Measurements from ENCODE around the gene TBC1D24.

TBC1D24 gene

GRCh38 chr16:2450975-2451381 is 23.9 kb upstream of the TBC1D24 start:
- DNase-seq, result no peak

DNA sequence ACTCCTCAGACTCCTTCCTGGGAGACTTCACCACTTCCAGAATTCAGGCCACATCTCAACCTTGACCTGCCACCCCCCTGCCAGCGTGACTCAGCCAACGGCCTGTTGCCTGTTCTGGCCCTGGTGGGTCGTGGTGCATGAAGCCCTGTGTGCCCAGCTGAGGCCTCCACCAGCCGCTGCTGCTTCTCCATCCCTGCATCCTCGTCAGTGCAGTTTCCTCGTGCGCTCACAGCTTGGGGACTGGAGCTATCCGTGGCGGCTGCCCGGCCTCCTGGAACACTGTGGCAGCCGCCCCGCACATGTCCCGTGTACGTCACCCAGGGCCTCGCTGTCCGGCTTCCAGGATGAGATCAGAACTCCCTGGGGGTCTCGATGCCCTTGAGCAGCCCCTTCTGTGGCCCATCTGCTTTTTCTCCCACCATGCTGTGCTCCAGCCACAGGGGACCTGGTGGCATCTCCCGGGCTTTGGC is 23.0 kb upstream of the TBC1D24 start:
- no peak for DNase-seq

DNA sequence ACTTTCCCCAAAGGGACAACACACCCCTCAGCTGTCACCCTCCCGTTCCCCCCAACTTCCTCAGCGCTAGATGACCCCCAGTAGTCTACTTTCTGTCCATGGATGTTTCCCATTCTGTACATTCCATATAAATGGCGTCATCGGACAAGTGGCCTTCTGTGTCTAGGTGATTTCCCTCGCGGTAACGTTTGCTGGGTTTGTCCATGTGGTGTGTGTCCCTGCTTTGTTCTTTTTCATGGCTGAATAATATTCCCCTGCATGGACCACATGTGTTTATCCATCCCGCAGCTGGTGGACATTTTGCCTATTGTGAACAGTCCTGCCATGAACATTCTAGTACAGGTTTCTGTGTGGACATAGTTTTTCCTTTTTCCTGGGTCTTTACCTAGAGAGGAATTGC is 22.3 kb upstream of the TBC1D24 start:
- no peak for DNase-seq

DNA sequence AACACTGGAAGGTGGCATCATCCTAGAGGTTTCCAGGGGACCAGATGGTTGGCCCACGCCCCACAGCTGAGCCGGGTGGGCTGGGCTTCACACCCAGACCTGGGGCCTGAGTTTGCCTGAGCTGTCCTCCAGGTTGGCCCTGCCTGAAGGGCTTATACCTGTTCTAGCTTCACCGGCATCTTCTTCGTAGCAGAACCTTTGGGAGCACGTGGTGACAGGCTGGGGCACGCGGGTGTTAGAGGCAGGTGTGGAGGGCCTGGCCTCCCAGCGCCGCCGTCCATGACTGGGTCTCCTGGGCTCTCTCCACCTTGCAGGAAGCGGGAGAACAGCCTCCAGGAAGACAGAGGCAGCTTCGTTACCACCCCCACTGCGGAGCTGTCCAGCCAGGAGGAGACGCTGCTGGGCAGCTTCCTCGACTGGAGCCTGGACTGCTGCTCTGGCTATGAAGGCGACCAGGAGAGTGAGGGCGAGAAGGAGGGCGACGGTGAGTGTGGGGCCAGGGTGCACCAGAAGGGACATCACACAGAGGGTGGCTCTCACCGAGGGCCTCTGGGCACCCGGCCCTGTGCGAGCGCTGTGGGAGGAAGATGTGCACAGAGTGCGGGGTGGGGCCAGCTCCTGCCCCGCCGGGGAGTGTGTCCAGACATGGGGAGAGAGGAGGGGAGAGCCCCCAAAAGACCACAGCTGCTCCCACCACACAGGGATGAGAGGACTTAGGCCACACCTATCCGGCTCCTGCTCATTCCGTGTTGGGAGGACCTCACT is 19.7 kb upstream of the TBC1D24 start:
- DNase-seq, result no peak

- DNase-seq, result no peak
These were observed 18.3 kb upstream of the TBC1D24 start for GRCh38 chr16:2456551-2457153.

- DNase-seq, result no peak
These were observed 17.7 kb upstream of the TBC1D24 start for GRCh38 chr16:2457267-2457666.

DNA sequence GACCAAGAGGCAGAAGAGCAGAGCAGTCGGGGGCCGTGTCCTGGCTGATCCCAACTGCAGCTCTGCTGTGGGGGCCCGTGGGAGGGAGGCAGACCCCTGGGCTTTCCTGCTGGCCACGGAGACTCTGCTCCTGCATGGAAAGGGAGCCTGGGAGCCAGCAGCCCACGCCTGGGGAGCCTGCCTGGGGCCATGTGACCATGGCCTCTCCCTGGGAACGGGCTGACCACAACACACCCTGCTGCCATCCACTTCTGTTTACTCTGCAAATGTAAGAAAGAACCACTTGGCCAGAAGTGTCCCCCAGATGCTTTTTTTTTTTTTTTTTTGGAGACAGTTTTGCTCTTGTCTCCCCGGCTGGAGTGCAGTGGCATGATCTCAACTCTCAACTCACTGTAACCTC is 17.0 kb upstream of the TBC1D24 start:
- no peak for DNase-seq

GRCh38 chr16:2458887-2459646 is 15.9 kb upstream of the TBC1D24 start:
- no peak for DNase-seq

DNA sequence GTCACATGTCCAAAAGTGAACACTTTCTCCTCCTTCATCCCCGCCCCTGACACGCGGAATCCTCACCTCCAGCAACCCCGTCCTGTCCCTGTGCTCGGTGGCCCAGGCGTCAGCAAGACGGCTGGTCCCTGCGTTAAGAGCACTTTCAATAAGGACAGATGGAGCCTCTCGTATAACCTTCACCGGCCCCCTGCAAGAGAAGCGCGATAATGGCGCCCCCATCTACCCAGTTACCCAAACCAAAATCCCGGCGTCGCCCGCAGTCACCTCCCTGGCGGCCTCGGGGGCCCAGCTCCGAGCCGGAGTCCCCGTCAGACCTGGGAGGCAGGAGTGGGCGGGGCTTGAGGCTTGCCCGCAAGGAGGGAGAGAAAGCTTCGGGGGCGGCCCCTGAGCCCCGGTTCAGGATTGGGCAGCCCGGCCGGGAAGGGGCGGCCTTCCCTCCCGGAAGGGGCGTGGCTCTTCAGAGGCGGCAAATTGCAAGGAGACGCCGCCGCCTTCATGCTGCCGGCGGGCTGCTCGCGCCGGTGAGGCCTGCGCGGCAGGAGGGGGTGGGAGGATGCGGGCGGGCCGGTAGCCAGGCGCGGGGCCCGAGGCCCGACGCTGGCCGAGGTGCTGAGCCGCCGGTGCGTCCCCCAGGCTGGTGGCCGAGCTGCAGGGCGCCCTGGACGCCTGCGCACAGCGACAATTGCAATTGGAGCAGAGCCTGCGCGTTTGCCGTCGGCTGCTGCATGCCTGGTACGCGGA is 15.1 kb upstream of the TBC1D24 start, which contains the start of gene TEDC2:
TEDC2 (plus strand) TSS at position 463 of the 744 bp plus-strand sequence; CDS start at position 499, 36 bp downstream.
- peak; percentile 99 for DNase-seq

DNA sequence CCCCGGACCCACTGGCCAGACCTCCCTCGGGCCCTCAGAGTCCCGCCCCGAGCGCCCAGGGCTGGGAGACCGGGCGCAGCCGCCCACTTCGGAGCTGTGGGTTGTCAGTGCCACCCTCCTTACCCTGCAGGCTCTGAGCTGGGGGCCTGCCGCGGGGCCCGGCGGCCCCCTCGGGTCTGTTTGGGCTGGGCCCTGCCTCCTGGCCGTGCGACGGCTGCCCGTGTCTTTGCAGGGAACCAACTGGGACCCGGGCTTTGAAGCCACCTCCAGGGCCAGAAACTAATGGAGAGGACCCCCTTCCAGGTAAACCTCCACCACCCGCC is 14.6 kb upstream of the TBC1D24 start:
- DNase-seq, result no peak

DNA sequence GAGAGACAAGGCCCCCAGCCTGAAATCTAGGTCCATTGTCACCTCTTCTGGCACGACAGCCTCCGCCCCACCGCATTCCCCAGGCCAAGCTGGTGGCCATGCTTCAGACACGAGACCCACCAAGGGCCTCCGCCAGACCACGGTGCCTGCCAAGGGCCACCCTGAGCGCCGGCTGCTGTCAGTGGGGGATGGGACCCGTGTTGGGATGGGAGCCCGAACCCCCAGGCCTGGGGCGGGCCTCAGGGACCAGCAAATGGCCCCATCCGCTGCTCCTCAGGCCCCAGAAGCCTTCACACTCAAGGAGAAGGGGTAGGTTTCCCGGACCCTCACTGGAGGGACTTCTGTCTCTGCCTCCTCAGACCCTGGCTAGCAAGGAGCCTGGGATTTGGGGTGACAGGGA is 14.0 kb upstream of the TBC1D24 start:
- DNase-seq, result no peak

- DNase-seq, result no peak
These were observed 12.7 kb upstream of the TBC1D24 start for GRCh38 chr16:2462031-2462866.

DNA sequence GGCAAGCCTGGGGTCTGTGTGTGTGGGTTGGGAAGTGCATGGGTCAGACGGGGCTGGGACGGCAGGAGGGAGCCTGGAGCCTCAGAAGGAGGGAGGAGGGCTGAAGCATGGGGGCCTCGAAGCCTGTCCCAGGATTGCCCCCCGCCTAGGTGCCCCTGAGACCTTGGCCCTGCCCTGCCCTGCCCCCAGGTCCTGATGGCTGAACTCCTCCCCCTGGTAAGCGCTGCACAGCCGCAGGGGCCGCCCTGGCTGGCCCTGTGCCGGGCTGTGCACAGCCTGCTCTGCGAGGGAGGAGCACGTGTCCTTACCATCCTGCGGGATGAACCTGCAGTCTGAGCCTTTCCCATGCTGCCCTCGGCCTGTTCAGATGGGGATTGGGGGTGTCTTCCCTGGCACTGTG is 10.6 kb upstream of the TBC1D24 start:
- no peak for DNase-seq

DNA sequence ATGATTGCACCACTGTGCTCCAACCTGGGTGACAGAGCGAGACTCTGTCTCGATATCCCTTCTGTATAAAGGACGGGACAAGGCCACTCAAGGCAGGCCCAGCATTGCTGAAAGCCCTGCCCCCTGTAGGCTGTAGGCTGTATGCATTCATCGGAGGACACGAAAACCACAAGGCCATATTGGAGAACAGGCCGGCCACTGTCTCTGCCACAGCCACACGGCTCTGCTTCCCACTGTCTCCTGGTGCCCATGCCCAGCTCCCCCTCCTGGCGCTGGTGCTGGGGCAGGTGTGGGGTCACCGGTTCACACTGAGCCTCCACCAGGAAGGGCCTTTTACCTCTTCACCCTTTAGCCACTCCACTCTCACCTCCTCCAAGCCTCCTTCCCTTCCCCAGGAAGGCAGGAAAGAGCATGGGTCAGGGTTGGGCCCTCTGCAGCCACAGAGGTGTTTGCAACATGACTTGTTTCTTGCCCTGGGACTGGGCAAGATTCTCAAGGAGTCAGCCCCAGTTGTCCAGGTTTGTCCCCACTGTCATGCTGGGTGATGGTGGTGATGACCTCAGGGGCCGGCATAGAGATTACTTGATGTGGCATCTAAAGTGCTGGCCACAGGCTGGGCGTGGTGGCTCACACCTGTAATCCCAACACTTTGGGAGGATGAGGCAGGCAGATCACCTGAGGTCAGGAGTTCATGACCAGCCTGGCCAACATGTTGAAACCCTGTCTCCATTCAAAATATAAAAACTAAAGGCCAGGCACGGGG is 9.1 kb upstream of the TBC1D24 start:
- DNase-seq, result no peak

DNA sequence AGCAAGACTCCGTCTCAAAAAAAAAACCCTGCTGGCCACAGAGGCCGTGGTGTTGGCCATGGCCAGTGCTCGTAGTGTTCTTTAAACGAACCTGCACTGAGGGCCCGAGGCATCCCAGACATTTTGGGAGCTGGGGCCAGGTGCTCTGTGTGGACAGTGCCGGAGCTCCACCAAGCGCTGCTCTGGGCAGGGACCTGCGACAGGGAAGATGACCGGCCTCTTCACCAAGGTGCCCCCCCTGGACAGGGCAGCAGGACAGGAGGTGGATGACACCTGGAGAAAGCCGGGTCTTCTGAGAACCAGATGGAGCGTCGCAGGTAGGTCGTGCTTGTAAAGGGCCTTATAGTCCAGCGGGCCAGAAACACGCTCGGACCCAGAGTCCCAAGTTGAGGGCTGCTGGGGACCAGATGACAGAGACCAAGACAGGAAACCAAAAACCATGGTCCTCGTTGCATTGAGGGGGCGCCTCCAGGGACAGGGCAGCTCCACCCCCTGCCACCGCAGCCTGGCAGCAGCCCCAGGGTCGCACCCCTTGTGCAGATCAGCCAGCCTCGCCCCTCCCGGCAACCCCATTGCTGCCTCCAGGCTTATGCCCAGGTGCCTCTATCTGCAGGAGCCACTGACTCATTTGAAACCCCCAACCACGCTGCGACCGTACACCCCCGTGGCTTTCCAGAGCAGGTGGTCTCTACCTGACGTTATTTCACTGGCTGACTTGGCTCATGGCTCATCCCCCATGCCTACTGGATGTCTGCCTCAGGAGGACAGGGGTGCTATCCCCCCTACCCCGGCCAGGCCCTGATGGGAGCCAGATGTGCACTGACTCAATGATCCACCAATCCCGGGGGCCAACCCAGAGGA is 8.0 kb upstream of the TBC1D24 start:
- DNase-seq, result no peak

- no peak for DNase-seq
These were observed 7.2 kb upstream of the TBC1D24 start for GRCh38 chr16:2467528-2468232.

- no peak for DNase-seq
These were observed 6.6 kb upstream of the TBC1D24 start for GRCh38 chr16:2468233-2468724.

- no peak for DNase-seq
These were observed 6.1 kb upstream of the TBC1D24 start for GRCh38 chr16:2468725-2469398.
